ENCODE results near the gene VWA7.
A peak's percentile ranks its signal among the peaks of the same experiment; 100 is the strongest.

VWA7 gene

DNA sequence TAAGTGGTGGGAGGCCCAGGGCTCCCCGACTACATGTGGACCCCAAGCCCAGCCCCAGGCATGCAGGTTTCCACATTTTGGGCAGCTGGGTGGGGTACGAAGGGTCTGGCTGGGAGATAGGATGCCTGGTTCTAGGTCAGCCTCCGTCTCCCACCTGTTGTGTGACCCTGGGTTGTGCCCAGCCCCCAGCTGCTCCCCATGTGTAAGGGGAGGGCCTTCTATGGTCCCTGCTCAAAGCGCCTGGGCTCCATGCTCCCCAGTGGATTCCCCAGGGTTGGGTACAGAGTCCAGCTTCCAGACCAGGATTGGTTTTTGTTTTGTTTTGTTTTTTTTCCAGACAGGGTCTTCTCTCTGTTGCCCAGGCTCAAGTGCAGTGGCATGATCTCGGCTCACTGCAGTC lies 1.1 kb upstream of the VWA7 start:
- no peak for DNase-seq

DNA sequence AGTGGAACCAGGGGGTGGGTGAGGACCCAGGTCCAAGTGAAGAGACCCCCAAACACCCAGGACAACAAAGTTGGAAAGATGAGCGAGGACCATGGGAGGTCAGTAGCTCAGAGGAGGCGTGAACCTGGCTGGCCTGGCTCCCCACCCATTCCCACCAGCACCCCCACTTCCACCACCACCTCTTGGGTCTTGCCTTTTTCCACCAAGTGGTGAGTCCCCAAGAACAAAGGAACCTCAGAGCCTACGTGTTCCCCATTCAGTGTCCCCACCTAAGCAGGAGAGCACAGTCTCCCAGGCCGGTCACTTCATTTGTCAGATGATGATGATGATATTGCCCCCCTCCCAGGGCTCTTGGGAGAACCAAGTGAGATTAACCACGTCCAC lies 531 bp upstream of the VWA7 start:
- DNase-seq, result no peak

DNA sequence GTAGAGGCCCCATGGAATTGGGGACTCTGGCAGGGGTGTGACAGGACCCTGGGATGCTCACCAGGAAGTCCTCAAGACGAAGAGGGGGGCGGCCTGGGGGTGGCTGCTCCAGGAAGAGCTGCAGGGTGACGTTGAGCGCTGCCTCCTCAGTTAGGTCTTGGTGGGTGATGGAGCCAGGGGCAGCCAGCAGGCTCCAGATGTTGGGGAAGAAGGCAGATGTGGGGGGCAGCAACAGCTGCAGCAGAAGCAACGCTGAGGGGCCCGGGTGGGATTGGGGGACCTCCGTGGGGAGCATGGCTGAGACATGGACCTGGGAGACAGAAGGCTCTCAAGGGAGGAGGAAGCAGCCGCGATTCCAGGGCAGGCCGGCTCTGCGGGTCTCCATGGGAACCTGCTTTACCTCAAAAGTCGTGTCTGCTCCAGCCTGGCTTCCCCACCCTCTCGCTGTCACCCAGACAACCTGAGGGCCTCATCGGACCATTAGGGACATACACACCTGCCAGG lies 591 bp downstream of the VWA7 start:
- no peak for DNase-seq

DNA sequence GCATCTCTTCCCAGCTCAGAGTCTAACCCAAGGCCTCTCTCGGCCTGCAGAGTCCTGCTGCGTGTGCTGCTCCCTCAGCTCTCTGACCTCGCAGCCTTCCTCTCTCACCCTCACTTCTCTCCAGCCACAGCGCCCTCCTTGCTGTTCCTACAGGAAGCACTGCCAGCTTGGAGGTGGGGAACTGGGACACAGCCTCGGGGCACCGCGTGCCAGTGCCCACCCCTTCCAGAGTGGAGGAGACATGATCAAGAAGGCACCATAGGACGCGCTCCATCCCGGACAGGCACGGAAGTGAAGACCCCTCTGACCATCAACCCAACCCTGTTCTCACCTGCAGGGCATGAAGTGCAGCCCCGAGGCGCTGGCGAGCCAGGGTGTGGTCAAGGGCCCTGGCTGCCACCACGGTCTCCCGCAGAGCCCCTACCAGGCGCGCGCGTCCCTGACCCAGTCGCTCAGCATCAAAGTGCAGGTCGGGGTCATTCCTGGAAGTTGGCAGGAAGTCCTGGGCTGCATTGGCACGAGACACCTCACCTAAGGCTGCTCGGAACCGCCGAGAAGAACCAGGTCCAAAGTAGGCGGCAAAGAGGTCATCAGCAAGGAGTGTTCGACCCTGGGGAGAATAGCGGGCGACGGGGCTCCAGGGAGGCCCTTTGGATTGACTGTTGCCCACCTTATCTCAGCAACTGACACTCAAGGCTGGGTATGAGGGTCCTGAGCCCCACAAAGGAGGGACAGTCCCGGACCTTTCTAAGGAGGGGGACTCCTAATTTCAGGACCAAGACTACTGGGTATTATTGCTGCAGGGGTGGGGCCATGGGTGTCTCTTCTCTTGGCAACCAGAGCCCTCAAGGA lies 1.3 kb downstream of the VWA7 start:
- DNase-seq, result no peak

DNA sequence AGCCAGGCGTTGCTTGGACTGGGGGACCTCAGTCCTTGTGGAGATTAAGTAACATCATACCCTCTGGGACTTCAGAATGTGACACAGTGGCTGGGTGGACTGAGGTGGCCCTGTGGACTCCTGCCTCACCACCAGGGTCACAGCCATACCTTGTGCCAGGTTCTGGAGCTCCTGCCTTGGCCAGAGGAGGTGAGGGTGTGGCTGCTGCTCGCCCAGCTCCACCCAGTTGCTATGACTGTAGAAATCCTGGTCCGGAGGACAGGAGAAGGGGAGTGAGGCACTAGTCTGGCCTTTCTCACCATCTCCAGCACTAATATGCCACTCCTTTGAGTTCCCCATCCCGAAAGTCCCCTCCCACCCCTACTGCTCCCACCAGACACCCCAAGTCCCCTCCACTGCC lies 1.9 kb downstream of the VWA7 start:
- DNase-seq, result no peak

DNA sequence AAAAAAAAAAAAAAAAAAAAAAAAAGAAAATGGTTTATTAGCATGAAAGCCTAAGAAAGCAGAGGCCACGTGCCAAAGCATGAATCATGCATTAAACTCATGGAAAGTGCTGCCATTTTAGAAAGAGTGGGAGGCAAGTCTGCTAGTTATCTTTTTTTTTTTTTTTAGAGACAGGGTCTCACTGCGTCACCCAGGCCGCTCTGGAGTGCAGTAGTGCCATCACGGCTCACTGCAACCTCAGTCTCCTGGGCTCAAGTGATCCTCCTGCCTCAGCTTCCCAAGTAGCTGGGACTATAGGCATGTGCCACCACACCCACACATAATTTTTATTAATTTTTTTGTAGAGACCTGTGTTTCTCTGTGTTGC lies 5.2 kb downstream of the VWA7 start:
- DNase-seq, result no peak

DNA sequence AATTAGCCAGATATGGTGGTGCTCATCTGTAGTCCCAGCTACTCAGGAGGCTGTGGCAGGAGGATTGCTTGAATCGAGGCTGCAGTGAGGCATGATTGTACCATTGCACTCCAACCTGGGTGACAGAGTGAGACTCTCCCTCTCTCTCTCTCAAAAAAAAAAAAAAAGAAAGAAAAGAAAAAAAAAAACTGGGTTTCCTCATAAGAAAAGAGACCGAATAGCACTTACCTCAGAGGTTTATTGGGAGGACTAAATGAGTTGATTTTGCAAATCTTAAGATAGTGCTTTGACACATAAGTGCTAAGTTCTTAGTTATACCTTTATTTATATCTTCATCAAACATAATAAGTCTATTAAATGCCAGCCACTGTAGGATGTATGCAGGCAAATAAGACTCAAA lies 6.3 kb downstream of the VWA7 start:
- DNase-seq, result no peak

DNA sequence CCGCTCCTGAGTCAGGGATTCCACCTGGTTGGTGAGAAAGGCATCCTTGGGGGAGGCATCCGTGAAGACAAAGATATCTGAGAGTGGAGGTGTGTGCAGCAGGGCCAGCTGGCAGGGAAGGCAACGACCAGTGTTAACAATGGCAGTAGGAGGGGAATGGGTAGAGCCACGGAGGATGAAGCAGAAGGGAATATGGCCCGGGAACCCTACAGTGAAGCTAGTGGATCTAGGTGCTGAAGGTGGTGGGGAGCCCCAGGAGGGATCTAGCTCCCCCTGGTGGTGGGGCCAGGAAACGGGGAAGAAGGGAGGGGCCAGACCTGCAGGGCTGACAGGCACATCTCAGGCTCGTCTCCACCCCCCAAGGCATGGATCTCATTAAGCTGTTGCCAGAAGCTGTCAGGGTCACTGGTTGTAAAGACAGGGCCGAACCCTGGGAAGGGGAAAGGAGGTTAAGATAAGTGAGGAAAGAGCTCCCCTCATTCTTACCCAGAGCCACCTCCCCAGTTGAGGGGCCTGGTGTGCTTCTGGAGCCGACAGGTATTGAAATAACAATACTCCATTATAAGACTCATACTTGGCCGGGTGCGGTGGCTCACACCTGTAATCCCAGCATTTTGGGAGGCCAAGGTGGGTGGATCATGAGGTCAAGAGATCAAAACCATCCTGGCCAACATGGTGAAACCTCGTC lies 7.3 kb downstream of the VWA7 start:
- DNase-seq, result peak; percentile 58 to 85 (median 71)

DNA sequence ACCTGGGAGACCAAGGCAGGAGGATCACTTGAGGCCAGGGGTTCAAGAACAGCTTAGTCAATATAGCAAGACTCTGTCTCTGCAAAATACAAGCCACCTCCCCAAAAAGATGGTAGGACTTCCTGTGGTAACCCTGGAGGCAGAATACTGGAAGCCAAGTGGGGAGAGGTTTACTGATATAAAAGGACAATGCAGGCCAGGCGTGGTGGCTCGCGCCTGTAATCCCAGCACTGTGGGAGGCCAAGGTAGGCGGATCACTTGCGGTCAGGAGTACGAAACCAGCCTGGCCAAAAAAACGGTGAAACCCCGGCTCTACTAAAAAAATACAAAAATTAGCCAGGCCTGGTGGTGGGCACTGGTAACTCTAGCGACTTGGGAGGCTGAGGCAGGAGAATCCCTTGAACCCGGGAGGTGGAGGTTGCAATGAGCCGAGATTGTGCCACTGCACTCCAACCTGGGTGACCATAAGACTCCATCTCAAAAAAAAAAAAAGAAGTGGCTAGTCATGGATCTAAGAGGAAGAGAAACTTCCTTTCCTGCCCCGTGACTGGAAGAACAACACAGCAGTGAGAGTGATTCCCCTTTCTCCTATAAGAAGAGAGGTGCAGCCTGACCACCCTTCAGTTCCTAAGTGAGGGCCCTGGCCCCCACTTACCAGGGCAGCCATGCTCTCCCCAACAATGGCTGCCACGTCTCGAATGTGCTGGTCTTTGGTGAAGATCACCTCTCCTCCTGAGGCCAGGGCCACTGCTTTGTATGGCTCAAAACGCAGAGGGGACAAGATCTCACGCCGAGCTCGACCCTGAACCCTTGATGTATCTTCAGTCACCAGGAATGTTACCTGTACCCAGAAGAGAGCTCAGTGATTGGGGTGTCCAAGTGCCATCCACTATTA lies 8.5 kb downstream of the VWA7 start:
- no peak for DNase-seq

DNA sequence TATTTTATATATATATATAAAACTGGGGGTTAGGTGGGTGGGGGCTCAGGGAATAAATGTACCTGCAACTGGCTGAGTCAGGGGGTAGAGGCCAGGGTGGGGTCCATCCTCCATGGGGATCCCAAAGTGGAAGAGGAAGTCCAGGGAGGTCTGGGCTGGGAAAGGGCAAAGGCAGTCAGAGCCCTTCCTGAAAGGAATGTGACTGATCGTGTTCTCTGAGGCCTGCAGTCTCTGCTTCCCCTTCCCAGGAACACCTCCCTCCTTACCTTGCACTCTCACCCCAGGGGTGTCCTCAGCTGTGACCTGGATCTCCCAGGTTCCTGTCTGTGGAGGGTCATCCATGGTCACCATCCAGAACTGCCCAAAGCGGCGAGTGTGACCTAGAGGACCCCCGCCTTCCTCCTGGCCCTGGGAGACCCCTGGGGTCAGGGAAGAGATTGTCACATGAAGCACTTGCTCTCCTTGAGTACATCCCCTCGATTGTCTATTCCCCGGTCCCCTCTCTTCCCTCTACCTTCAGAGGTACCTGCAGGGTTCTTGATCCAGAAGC lies 10.0 kb downstream of the VWA7 start:
- DNase-seq, result no peak

DNA sequence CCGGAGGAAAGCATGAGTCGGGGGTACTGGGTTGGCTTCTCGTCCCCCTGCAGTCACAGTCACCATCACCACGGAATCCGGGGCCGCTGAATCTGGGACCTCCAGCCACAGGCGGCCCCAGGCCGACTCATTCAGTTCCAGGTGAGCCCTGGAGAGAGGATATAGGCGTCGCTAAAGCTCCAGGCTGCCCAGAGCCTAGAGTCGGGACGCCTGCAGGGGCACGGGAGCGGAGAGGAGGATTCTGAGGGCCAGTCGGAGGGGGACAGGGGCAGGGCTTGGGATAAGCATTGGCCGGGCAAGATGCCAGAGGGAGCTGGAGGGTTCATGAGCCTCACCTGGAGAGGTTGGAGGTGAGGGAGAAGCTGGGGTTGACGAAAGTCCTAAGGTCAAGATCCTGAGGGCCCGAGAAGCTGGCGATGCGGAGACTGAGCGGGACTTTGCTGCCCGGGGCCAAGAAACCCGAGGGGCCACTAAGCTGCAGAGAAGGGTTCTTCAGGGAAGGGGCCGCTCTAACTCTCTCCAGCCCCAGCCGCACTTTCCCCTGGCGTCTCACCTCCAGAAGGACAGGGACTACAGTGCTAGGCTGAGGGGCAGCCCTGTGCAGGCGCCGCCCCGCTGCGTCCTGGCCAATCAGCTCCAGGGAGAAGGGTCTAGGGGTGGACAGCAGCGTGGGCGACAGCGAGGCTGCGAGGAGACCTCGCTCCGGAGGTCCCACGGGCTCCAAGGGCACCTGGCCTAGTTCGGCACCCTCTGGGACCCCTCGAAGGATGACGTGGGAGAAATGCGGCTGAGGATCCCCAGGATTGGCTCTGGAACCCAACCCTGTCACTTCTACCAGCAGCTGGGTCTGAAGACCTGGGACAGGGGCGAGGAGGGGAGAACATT lies 11.0 kb downstream of the VWA7 start:
- DNase-seq, result no peak

DNA sequence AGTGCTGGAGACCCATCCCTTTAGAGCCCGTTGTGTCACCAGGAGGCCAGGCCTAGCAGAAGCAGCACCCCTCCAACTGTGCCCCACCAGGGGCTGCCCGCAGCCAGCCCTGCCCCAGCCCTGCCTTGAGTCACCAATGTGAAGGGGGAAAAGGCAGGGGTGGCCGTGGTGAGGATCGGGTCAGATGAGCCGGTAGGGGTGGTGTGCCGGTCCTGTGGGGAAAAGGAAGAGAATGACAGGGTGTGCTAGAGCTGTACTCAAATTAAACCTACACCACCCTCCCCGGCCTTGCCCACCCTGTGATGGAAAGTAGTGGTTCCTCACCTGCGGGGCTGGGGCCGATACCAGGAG lies 11.6 kb downstream of the VWA7 start:
- DNase-seq, result no peak

DNA sequence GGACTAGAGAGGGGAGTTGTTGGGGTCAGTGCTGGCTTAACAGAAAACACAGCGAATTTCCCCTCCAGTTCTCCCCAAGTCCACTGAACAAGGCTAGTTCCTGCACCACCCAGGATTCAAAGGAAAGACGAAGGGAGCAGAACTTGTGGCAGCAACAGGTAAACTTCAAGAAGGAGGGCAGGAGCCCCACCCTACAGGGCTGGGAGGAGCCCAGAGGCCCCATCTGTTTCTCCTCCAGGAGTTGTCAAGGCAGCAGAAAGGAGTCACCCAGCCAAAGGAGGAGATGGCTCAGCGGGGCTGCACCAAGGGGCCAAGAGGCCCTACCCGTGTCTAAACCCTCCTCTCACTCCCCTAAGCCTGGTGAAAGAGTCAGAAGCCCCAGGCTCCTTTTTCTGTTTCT lies 12.9 kb downstream of the VWA7 start:
- no peak for DNase-seq

DNA sequence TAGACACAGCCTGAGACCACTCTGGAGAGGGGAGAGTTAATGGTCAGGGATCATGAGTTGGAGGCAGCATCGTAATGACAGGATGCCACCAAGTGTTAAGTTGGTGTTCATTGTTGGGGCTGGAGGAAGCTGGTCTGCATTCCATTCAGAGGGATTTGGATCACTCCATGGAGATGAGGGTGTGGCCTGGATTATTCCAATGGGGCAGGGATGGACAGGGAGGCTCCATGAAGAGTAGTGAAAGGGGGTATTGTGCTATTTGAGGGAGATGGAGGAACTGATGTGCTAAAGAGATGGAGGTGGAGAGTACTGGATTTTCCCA lies 13.5 kb downstream of the VWA7 start:
- no peak for DNase-seq

DNA sequence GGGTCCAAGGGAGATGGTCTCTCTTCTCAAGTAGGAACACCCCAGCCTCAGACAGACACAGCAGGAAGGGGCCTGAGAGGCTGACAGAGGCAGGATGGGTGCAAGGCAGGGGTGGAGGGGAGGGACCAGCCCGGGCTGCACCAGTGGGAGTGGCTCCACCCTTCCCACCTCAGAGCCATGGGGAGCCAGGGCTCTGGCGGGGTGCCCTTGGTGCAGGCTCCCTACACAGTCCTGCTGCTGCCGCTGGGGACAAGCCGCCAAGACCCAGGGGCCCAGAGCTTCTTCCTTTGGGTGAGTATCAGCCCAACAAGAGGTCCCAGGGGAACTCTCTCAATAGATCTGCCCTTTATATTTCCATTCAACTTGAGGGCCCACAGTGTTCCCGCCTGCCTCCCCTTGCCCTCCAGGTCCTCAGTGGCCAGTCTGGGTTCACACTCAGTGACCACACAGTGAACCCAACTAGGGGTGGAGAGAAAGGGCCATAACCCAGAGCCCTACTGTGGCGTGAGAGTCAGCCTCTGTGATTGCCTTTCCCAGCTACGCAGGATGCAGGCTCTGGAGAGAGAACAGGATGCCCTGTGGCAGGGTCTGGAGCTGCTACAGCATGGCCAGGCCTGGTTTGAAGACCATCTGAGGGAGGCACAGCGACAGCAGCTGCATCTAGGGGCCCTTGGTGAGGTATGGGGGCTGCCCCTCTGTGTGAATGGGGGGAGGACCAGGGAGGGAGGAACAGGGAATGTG lies 14.1 kb downstream of the VWA7 start:
- DNase-seq, result no peak

DNA sequence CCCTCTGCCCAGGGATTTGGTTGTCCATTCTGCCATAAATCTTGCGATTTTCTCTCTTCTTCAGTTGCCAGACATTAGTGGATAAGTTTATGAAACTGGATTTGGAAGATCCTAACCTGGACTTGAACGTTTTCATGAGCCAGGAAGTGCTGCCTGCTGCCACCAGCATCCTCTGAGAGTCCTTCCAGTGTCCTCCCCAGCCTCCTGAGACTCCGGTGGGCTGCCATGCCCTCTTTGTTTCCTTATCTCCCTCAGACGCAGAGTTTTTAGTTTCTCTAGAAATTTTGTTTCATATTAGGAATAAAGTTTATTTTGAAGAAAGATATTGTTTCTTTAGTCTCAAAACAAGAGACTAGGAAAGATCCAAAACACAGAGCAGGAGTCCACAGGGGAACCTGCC lies 14.8 kb downstream of the VWA7 start, which contains the start of gene SAPCD1:
Gene SAPCD1 (plus strand): TSS at position 301 of the 400 bp plus-strand sequence. CDS start 399 bp downstream, outside the sequence.
- no peak for DNase-seq

DNA sequence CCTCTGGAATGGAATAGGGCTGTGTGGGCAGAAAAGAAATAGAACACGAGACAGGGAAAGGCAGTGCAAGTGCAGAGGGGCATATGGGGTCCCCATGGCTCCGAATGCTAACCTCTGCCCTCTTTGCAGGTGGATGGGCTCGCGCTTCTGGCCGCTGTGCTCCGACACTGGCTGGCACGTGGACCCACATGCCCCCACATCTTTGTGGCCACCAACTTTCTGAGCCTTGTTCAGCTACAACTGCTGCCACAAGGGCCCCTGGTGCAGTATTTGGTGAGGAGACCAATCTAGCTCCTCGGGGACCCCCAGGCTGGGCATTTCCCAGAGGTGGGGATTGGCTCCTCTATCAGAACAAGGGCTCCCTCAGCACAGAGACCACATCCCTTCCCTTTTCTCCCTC lies 15.8 kb downstream of the VWA7 start:
- no peak for DNase-seq

DNA sequence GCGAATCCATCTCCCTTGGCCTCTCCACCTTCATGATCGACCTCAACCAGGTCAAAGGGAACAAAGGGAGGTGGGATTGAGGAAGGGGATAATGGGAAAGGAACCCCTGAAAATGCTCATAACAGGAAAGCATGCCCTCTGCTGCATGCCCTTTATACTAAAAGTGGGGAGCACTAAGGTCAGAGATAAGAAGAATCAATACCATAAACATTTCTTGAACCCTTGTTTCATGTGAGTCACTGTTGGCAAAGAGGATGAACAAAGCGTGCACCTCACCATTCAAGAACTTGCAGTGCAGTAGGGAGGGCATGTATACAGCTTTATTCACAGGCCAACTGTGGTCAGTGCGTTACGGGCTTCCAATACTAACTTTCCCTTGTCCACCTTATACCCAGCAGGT lies 16.3 kb downstream of the VWA7 start:
- no peak for DNase-seq

DNA sequence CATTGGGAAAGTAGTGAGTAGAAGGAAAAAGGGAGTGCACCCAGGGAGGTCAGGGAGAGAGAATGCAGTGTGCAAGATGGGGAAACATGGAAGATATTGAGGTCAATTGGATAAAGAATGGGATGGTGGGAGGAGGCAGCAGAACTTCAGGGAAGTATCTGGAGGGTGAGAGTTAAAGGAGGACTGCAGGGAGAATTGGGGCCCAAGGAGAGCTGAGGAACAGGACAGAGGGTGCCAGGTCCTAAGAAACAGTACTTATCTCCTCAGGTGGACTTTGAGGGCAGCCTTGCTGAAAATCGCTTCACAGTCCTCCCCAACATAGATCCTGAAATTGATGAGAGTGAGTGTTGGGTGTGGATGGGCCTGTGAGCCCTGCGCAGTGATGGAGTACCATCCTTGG lies 18.8 kb downstream of the VWA7 start:
- DNase-seq, result no peak

DNA sequence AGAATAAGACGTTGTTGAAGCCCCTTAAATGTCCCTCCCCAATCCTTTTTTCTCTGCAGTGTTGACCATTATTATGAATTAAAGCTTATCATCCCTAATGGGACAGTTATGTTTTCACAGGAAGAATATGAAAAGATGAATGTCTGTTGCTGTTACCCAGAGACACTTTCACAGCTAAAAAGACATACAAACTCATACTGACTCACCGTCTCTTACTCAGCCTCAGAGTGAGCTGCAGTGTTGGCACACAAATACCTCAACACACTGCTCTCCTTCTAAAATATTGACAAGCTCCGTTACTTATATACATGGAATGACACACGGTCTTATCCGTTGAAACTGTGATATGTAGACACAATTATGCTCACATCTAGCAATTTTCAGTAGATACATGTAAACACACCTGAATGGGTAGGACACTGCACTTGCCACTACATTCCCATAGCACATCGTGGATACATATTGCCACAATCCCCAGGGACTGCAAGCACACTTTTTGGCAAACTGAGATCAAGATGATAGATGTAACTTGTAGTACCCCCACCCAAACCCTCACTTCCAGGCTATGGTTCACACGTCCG lies 24.3 kb downstream of the VWA7 start:
- DNase-seq, result no peak
